Islet of Langerhans (tissue), 1 donor: ENCODE measurements around the gene FRY.
A peak's percentile ranks its signal among the peaks of the same experiment; 100 is the strongest.

Source experiments
- FAIRE-seq: peaks from one replicate; lab custom pipeline; 2011; peaks lifted over from hg19 to GRCh38; lab: Jason Lieb, UNC

Gene FRY

GRCh38 chr13:32086791-32087441 is 55.3 kb downstream of the FRY start:
- FAIRE-seq: peak; percentile 77

- FAIRE-seq: peak; percentile 90
Observed at GRCh38 chr13:32087955-32088747, 56.6 kb downstream of the FRY start.

GRCh38 chr13:32092496-32092895 is 60.9 kb downstream of the FRY start:
- FAIRE-seq: no peak

- no peak for FAIRE-seq
Observed at GRCh38 chr13:32093006-32093405, 61.4 kb downstream of the FRY start.

- no peak for FAIRE-seq
Observed at GRCh38 chr13:32098272-32098671, 66.7 kb downstream of the FRY start.

- FAIRE-seq: no peak
Observed at GRCh38 chr13:32105653-32106313, 74.2 kb downstream of the FRY start.

GRCh38 chr13:32107474-32107873 is 75.9 kb downstream of the FRY start:
- FAIRE-seq: no peak

- no peak for FAIRE-seq
Observed at GRCh38 chr13:32107973-32108372, 76.4 kb downstream of the FRY start.

- FAIRE-seq: no peak
Observed at GRCh38 chr13:32113532-32113931, 82.0 kb downstream of the FRY start.

GRCh38 chr13:32114284-32114950 is 82.8 kb downstream of the FRY start:
- FAIRE-seq: peak; percentile 24

- no peak for FAIRE-seq
Observed at GRCh38 chr13:32115066-32115465, 83.5 kb downstream of the FRY start.

GRCh38 chr13:32116210-32116609 is 84.6 kb downstream of the FRY start:
- no peak for FAIRE-seq

GRCh38 chr13:32117001-32117400 is 85.4 kb downstream of the FRY start:
- FAIRE-seq: no peak

GRCh38 chr13:32117701-32118100 is 86.1 kb downstream of the FRY start:
- no peak for FAIRE-seq

- FAIRE-seq: no peak
Observed at GRCh38 chr13:32121316-32121715, 89.7 kb downstream of the FRY start.

- FAIRE-seq: no peak
Observed at GRCh38 chr13:32124743-32125142, 93.2 kb downstream of the FRY start.

- no peak for FAIRE-seq
Observed at GRCh38 chr13:32125221-32125689, 93.7 kb downstream of the FRY start.

GRCh38 chr13:32125751-32126150 is 94.2 kb downstream of the FRY start:
- FAIRE-seq: no peak

- no peak for FAIRE-seq
Observed at GRCh38 chr13:32126278-32126677, 94.7 kb downstream of the FRY start.

GRCh38 chr13:32126756-32127155 is 95.2 kb downstream of the FRY start:
- FAIRE-seq: no peak

- no peak for FAIRE-seq
Observed at GRCh38 chr13:32127691-32128090, 96.1 kb downstream of the FRY start.

GRCh38 chr13:32134241-32135055 is 102.9 kb downstream of the FRY start:
- no peak for FAIRE-seq
